ENCODE data around the gene SPEF2. TPM values are rescaled to one million over a fixed set of nuclear protein-coding genes. Genes with fewer than 3 reads are reported as not detected.
"Not testable (repeated sequence)": the region's sequence is repeated elsewhere in the genome, so short reads cannot be mapped to it uniquely, and the experiment has no call there.

SPEF2 gene
- total RNA-seq, 1 donor from 2014 or later: 6.9 TPM

DNA sequence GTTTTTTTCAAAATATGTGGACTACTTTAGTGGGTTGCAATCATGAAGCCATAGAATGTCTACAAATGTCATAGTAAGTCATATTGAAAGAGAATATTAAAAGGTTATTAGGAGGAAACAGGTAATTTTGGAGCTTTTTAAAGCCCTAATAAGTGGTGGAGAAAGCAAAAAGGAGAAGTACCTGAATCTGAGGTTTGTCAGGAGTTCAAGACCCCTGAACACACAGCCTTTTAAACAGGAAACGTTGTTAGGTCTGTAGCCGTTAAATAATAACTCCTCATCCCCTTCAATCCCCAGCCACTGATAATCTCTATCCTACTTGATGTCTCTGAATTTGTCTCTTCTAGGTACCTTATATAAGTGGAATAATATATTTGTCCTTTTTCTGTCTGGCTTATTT is 51.1 kb downstream of the SPEF2 start:
- Mint-ChIP-seq H3K9me3 (no peaks in the 10 kb centered on the region), H3K36me3 (ENCODE audit: low read depth) (no peaks in the 10 kb centered on the region), H3K27ac (ENCODE audit: unreplicated experiment) (no peak overlapping the region), H3K4me1 (no peaks in the 10 kb centered on the region), H3K27me3 (ENCODE audit: low read depth) (no peaks in the 10 kb centered on the region), H3K4me3 (no peak overlapping the region)
- no peak for TF ChIP-seq CTCF (conservative IDR thresholded peaks at IDR 0.05)
- no peak for DNase-seq (ENCODE audit: low read depth, low spot score)

DNA sequence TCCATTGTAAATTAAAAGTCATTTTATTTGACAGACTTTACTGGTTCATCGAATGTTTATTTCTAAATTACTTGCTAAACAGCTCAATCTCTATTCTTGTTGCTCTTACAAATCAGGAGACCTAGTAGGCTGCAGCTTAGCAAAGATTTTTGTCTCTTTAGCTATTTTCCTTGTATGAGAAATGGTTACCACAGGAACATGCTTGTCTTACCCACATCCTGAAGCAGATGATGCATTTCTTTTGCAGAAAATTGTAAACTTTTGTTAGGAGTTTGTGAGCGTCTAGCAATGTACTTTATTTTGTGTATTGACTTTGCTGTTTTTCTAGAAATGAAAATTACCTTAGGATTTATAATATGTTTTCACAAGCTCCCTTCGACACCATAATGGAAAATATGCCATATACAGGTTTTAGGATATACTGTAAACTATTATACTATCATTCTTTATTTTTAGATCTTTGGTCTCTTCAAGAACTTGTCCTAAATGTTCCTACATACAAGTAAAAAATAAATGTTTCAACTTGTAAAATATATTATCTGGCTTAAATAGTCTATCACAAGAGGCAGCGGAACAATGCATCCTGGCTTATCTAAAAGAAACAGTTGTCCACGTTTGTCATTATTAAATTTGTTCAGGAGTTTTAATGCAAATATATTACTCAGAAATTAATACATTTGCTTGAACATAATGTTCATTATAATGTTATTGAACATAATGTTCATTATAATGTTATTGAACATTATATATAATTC is 54.1 kb downstream of the SPEF2 start:
- no peaks in the 10 kb centered on the region for H3K27me3 Mint-ChIP-seq (ENCODE audit: low read depth)
- H3K9me3 Mint-ChIP-seq: peaks cover 4% of the 10 kb centered on the region
- no peak for DNase-seq (ENCODE audit: low read depth, low spot score)
- no peak for TF ChIP-seq CTCF (conservative IDR thresholded peaks at IDR 0.05)
- no peak overlapping the region for H3K4me3 Mint-ChIP-seq
- H3K4me1 Mint-ChIP-seq: no peaks in the 10 kb centered on the region
- no peaks in the 10 kb centered on the region for H3K36me3 Mint-ChIP-seq (ENCODE audit: low read depth)
- H3K27ac Mint-ChIP-seq (ENCODE audit: unreplicated experiment): no peak overlapping the region

DNA sequence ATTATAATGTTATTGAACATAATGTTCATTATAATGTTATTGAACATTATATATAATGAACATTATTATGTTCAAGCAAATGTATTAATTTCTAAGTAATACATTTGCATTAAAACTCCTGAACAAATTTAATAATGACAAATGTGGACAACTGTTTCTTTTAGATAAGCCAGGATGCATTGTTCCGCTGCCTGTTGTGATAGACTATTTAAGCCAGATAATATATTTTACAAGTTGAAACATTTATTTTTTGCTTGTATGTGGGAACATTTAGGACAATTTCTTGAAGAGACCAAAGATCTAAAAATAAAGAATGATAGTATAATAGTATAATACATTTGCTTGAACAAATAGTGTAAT is 54.6 kb downstream of the SPEF2 start:
- H3K27ac Mint-ChIP-seq (ENCODE audit: unreplicated experiment); H3K36me3 Mint-ChIP-seq (ENCODE audit: low read depth); H3K4me1 Mint-ChIP-seq; H3K4me3 Mint-ChIP-seq; H3K27me3 Mint-ChIP-seq (ENCODE audit: low read depth); H3K9me3 Mint-ChIP-seq; DNase-seq (ENCODE audit: low read depth, low spot score): not testable (repeated sequence)

DNA sequence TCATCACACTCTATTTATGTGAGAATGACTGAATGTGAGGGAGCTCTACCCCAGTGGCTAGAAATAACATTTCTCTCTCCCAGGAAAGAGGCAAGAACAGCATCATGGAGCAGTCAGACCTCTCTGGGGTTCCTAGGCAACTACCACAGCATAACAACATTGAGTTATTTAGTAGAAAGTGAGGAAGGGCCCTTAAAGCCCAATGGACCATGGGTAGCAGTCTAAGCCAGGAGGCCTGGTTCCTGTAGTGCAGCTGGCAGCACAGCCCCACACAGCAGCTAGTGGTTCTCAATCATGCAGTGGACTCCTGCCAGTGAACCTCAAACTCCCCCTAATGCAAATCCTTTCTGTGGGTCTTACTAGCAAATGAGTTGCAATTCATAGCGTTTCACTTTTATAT is 55.3 kb downstream of the SPEF2 start:
- DNase-seq (ENCODE audit: low read depth, low spot score): no peak
- Mint-ChIP-seq H3K4me1 (no peaks in the 10 kb centered on the region), H3K4me3 (no peak overlapping the region), H3K9me3 (peaks cover 4% of the 10 kb centered on the region), H3K36me3 (ENCODE audit: low read depth) (no peaks in the 10 kb centered on the region), H3K27ac (ENCODE audit: unreplicated experiment) (no peak overlapping the region), H3K27me3 (ENCODE audit: low read depth) (no peaks in the 10 kb centered on the region)
- TF ChIP-seq CTCF (conservative IDR thresholded peaks at IDR 0.05): no peak

DNA sequence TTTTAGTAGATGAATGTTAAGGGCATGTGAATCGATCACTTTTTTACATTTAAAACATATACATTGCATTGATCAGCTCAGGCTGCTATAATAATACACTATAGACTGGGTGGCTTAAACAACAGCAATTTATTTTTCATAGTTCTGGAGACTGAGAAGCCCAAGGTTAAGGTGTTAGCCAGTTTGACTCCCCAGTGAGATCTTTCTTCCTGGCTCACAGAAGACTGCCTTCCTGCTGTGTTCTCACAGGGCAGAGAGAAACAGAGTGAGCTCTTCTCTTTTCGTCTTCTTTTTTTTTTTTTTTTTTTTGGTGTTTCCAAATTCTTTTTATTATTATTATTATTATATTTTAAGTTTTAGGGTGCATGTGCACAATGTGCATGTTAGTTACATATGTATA is 56.4 kb downstream of the SPEF2 start:
- TF ChIP-seq CTCF (conservative IDR thresholded peaks at IDR 0.05): no peak
- no peak overlapping the region for H3K4me3 Mint-ChIP-seq
- DNase-seq (ENCODE audit: low read depth, low spot score): no peak
- H3K27me3 Mint-ChIP-seq (ENCODE audit: low read depth): no peaks in the 10 kb centered on the region
- no peaks in the 10 kb centered on the region for H3K4me1 Mint-ChIP-seq
- H3K36me3 Mint-ChIP-seq (ENCODE audit: low read depth): no peaks in the 10 kb centered on the region
- H3K9me3 Mint-ChIP-seq: peaks cover 4% of the 10 kb centered on the region
- no peak overlapping the region for H3K27ac Mint-ChIP-seq (ENCODE audit: unreplicated experiment)

- Mint-ChIP-seq H3K4me3 (no peak overlapping the region), H3K36me3 (ENCODE audit: low read depth) (no peaks in the 10 kb centered on the region), H3K27ac (ENCODE audit: unreplicated experiment) (no peak overlapping the region), H3K27me3 (ENCODE audit: low read depth) (no peaks in the 10 kb centered on the region), H3K9me3 (peaks cover 4% of the 10 kb centered on the region), H3K4me1 (no peaks in the 10 kb centered on the region)
- DNase-seq (ENCODE audit: low read depth, low spot score): no peak
- no peak for TF ChIP-seq CTCF (conservative IDR thresholded peaks at IDR 0.05)
Measured at GRCh38 chr5:35675392-35675791, 57.7 kb downstream of the SPEF2 start.

Measured in neural crest cell (in vitro differentiated cells).